IMR-90 (cell line): ENCODE data around the gene THSD7B. TPM values are rescaled to one million over a fixed set of nuclear protein-coding genes. Genes with fewer than 3 reads are reported as not detected.

Source experiments
- ATAC-seq: fragments of 200-7000 bp; cut with Tn5 transposase; 2 replicates; pipeline ENCODE4 v1.9.1; 2020; ENCODE audit warnings: low read depth, mild to moderate bottlenecking, moderate library complexity
- BruUV-seq: library from RNA; stranded (reverse); fragments of 400-500 nt; replicated peaks from 2 replicates; lab custom pipeline; 2021; lab: Mats Ljungman, UMichigan
- CTCF ChIA-PET: fragments of 300-600 bp; formaldehyde crosslinking; extraction: SDS; loops from one replicate; lab custom pipeline; 2021; ENCODE audit warnings: antibody characterized with exemption; lab: Yijun Ruan, JAX
- POLR2A ChIA-PET: fragments of 300-600 bp; sonication (Branson Sonifier 250); formaldehyde crosslinking; loops from one replicate; lab custom pipeline; 2022; ENCODE audit warnings: antibody characterized with exemption; ENCODE audit not compliant: unreplicated experiment; lab: Charles Lee
- DNase-seq: peaks from one replicate; pipeline ENCODE4 v3.0.0; 2013
- H2AFZ ChIP-seq: replicated peaks from 2 replicates; pipeline ENCODE3; 2013; ENCODE audit warnings: low read length, mild to moderate bottlenecking; ENCODE audit not compliant: poor library complexity
- H2AK5ac ChIP-seq: 2 replicates; pipeline ENCODE4 v1.6.1; 2013; ENCODE audit warnings: low read depth, low read length, inconsistent platforms
- H2AK9ac ChIP-seq: replicated peaks from 2 replicates; pipeline ENCODE3; 2013; ENCODE audit warnings: mild to moderate bottlenecking, low read depth, low read length, moderate library complexity; ENCODE audit not compliant: poor library complexity
- H2BK120ac ChIP-seq: 2 replicates; pipeline ENCODE4 v1.6.1; 2013; ENCODE audit warnings: low read depth, low read length, inconsistent platforms
- H2BK15ac ChIP-seq: 3 replicates; pipeline ENCODE4 v1.6.1; 2013; ENCODE audit warnings: low read depth, low read length, inconsistent platforms
- H2BK20ac ChIP-seq: 2 replicates; pipeline ENCODE4 v1.6.1; 2013; ENCODE audit warnings: low read depth, mild to moderate bottlenecking, inconsistent platforms, low read length, moderate library complexity
- H2BK5ac ChIP-seq: 2 replicates; pipeline ENCODE4 v1.6.1; 2013; ENCODE audit warnings: mild to moderate bottlenecking, low read depth, low read length, inconsistent platforms; ENCODE audit not compliant: poor library complexity, severe bottlenecking
- H3K14ac ChIP-seq: replicated peaks from 2 replicates; pipeline ENCODE4 v1.6.1; 2013; ENCODE audit warnings: low read depth, low read length, inconsistent platforms
- H3K18ac ChIP-seq: 2 replicates; pipeline ENCODE4 v1.6.1; 2013; ENCODE audit warnings: low read depth, low read length, control low read depth
- H3K23ac ChIP-seq: 2 replicates; pipeline ENCODE4 v1.6.1; 2013; ENCODE audit warnings: low read depth, low read length, inconsistent platforms
- H3K27ac ChIP-seq: 2 replicates; pipeline ENCODE4 v1.5.1; 2013; ENCODE audit warnings: mild to moderate bottlenecking, control low read depth, low read length; ENCODE audit not compliant: insufficient read depth
- H3K27me3 ChIP-seq: 2 replicates; pipeline ENCODE4 v1.6.1; 2013; ENCODE audit warnings: low read length; ENCODE audit not compliant: control insufficient read depth, insufficient read depth
- H3K36me3 ChIP-seq: 2 replicates; pipeline ENCODE4 v1.6.1; 2013; ENCODE audit warnings: low read length, mixed read lengths; ENCODE audit not compliant: control insufficient read depth, insufficient read depth
- H3K4ac ChIP-seq: 2 replicates; pipeline ENCODE4 v1.6.1; 2013; ENCODE audit warnings: low read depth, low read length, inconsistent platforms
- H3K4me1 ChIP-seq: 2 replicates; pipeline ENCODE4 v1.6.1; 2013; ENCODE audit warnings: low read length, mixed read lengths; ENCODE audit not compliant: control insufficient read depth, insufficient read depth
- H3K4me2 ChIP-seq: 2 replicates; pipeline ENCODE4 v1.6.1; 2013; ENCODE audit warnings: low read depth, mild to moderate bottlenecking, control low read depth, low read length, moderate library complexity
- H3K4me3 ChIP-seq: 2 replicates; pipeline ENCODE4 v1.5.1; 2013; ENCODE audit warnings: low read depth, mild to moderate bottlenecking, control low read depth, low read length, moderate library complexity; ENCODE audit not compliant: insufficient read depth
- H3K56ac ChIP-seq: 2 replicates; pipeline ENCODE4 v1.6.1; 2013; ENCODE audit warnings: low read length, inconsistent platforms; ENCODE audit not compliant: insufficient read depth; ENCODE audit errors: extremely low read depth
- H3K79me1 ChIP-seq, 2 experiments: 2 replicates each; pipeline ENCODE4 v1.6.1; 2013; ENCODE audit warnings: low read length in 2 of 2, inconsistent platforms in 1 of 2, low read depth in 1 of 2
- H3K9ac ChIP-seq: 2 replicates; pipeline ENCODE4 v1.6.1; 2013; ENCODE audit warnings: low read depth, low read length, control low read depth
- H3K9me1 ChIP-seq: 2 replicates; pipeline ENCODE4 v1.6.1; 2013; ENCODE audit warnings: low read length, inconsistent platforms; ENCODE audit not compliant: insufficient read depth
- H3K9me3 ChIP-seq: 2 replicates; pipeline ENCODE4 v1.6.1; 2013; ENCODE audit warnings: low read length; ENCODE audit not compliant: control insufficient read depth, insufficient read depth
- H4K20me1 ChIP-seq: 2 replicates; pipeline ENCODE4 v1.6.1; 2013; ENCODE audit warnings: low read length, inconsistent platforms; ENCODE audit not compliant: insufficient read depth
- H4K5ac ChIP-seq: 2 replicates; pipeline ENCODE4 v1.6.1; 2013; ENCODE audit warnings: mild to moderate bottlenecking, low read depth, low read length, control low read depth
- H4K8ac ChIP-seq, 2 experiments: 2 replicates each; pipeline ENCODE4 v1.6.1; 2013; ENCODE audit warnings: low read depth in 2 of 2, low read length in 2 of 2, control low read depth in 1 of 2, inconsistent platforms in 1 of 2
- H4K91ac ChIP-seq: 2 replicates; pipeline ENCODE4 v1.6.1; 2013; ENCODE audit warnings: low read depth, low read length, inconsistent platforms; ENCODE audit not compliant: insufficient read depth
- BHLHE40 ChIP-seq: fragments of 150-350 bp; IDR thresholded peaks from 2 replicates; pipeline ENCODE4 v1.6.1; 2016; ENCODE audit warnings: mild to moderate bottlenecking, low read depth, low read length
- CEBPB ChIP-seq: IDR thresholded peaks from 2 replicates; pipeline ENCODE4 v1.6.1; 2012; ENCODE audit warnings: low read depth, low read length, improper control_type of control experiment
- CHD1 ChIP-seq: IDR thresholded peaks from 2 replicates; pipeline ENCODE4 v1.6.1; 2012; ENCODE audit warnings: low read depth, low read length, improper control_type of control experiment
- FOS ChIP-seq: fragments of 150-350 bp; IDR thresholded peaks from 2 replicates; pipeline ENCODE4 v1.6.1; 2016; ENCODE audit warnings: low read depth, low read length
- MAFK ChIP-seq: IDR thresholded peaks from 2 replicates; pipeline ENCODE4 v1.6.1; 2012; ENCODE audit warnings: low read depth, low read length, improper control_type of control experiment
- MAZ ChIP-seq: IDR thresholded peaks from 2 replicates; pipeline ENCODE4 v1.6.1; 2012; ENCODE audit warnings: low read depth, mild to moderate bottlenecking, low read length, improper control_type of control experiment, moderate library complexity, borderline replicate concordance
- MXI1 ChIP-seq: IDR thresholded peaks from 2 replicates; pipeline ENCODE4 v1.6.1; 2012; ENCODE audit warnings: low read depth, mild to moderate bottlenecking, low read length, moderate library complexity, borderline replicate concordance
- NFE2L2 ChIP-seq: fragments of 150-350 bp; IDR thresholded peaks from 2 replicates; pipeline ENCODE4 v1.6.1; 2016; ENCODE audit warnings: low read depth, mild to moderate bottlenecking, low read length
- POLR2A ChIP-seq: IDR thresholded peaks from 2 replicates; pipeline ENCODE4 v1.6.1; 2012; ENCODE audit warnings: mild to moderate bottlenecking, low read depth, low read length
- RAD21 ChIP-seq: IDR thresholded peaks from 2 replicates; pipeline ENCODE4 v1.6.1; 2012; ENCODE audit warnings: low read length, improper control_type of control experiment
- RCOR1 ChIP-seq: IDR thresholded peaks from 2 replicates; pipeline ENCODE4 v1.6.1; 2012; ENCODE audit warnings: mild to moderate bottlenecking, low read length, improper control_type of control experiment; ENCODE audit not compliant: insufficient replicate concordance
- RFX5 ChIP-seq: IDR thresholded peaks from 2 replicates; pipeline ENCODE4 v1.8.0; 2012; ENCODE audit warnings: low read depth, mild to moderate bottlenecking, low read length, moderate library complexity
- SMC3 ChIP-seq: fragments of 150-350 bp; IDR thresholded peaks from 2 replicates; pipeline ENCODE4 v1.6.1; 2016; ENCODE audit warnings: low read depth, mild to moderate bottlenecking, antibody characterized with exemption, low read length, moderate library complexity
- USF2 ChIP-seq: fragments of 150-350 bp; IDR thresholded peaks from 2 replicates; pipeline ENCODE4 v1.6.1; 2017; ENCODE audit warnings: mild to moderate bottlenecking, antibody characterized with exemption, low read length, low read depth
- WGBS, 2 experiments: methylation state at CpG; one replicate each; pipeline versions ENCODE4 v1.1.5 to v1.1.7; 2013; ENCODE audit warnings: missing lambda C conversion rate in 2 of 2; ENCODE audit not compliant: insufficient read length in 1 of 2; ENCODE audit errors: extremely low coverage in 2 of 2; 5-methylcytosine and 5-hydroxymethylcytosine counted together
- dilution Hi-C: fragments of 300-500 bp; cut with HindIII; formaldehyde crosslinking; loops from one replicate; pipeline ENCODE4 v1.14.3; 2018; ENCODE audit warnings: low sequenced_read_pairs; ENCODE audit not compliant: unreplicated experiment
- in situ Hi-C: fragments of 300-500 bp; cut with MboI; formaldehyde crosslinking; loops from 3 replicates; pipeline ENCODE4 v1.14.3; 2019; ENCODE audit warnings: low sequenced_read_pairs, inconsistent platforms, mixed read lengths
- intact Hi-C: fragments of 100-400 bp; cut with micrococcal nuclease; formaldehyde crosslinking; loops from 2 replicates; pipeline ENCODE4 v1.10.0; 2022
- polyA plus RNA-seq, 3 experiments: library from polyadenylated mRNA; depleted of rRNA; stranded (reverse); fragments of >200 nt; gene quantifications; 2 replicates each; pipeline ENCODE4 v1.2.3, GENCODE V29; 2012; ENCODE audit warnings: low replicate concordance in 1 of 3
- total RNA-seq: library from RNA; depleted of rRNA; stranded (reverse); fragments of >200 nt; gene quantifications from 2 replicates; pipeline ENCODE4 v1.2.3, GENCODE V29; 2012
- TF ChIP-seq, protein P1 (sequence below): fragments of 150-350 bp; IDR thresholded peaks from 2 replicates; pipeline ENCODE4 v1.6.1; 2016; ENCODE audit warnings: low read depth, mild to moderate bottlenecking, low read length, moderate library complexity, borderline replicate concordance
- TF ChIP-seq, protein P2 (sequence below): conservative IDR thresholded peaks from 2 replicates; pipeline ENCODE4 v1.5.1; 2012; ENCODE audit warnings: mild to moderate bottlenecking, low read depth, low read length, improper control_type of control experiment

THSD7B gene
- total and polyA plus RNA-seq, 2 of the 4 experiments (the other 2 are of a cell fraction) = not detected

- H3K9me3 ChIP-seq = peaks cover 6% of the 10 kb centered on the region; the same call in 1 of the 2 replicates
- H3K27ac ChIP-seq = no peak overlapping the region
- DNase-seq (no peak), ATAC-seq (no peak)
- H3K9me1 ChIP-seq = no peaks in the 10 kb centered on the region
- no peaks in the 10 kb centered on the region for H3K79me1 ChIP-seq
- no peak overlapping the region for H2AK9ac ChIP-seq
- no peak overlapping the region for H4K8ac ChIP-seq
- ChIA-PET POLR2A (no interaction called here), CTCF (interaction anchor here (0.6 kb wide), 1 partner anchor 99 kb away, joined by 3 read pairs; no protein-coding TSS in a partner anchor)
- no peak overlapping the region for H3K18ac ChIP-seq
- H3K4me3 ChIP-seq = no peak overlapping the region
- WGBS, 2 experiments = 0% methylated on average over 1 of the region's 3 CpGs; no CpG with 5 or more reads in 1 of the 2 experiments
- H4K20me1 ChIP-seq = no peaks in the 10 kb centered on the region
- no peak overlapping the region for H2BK15ac ChIP-seq
- dilution Hi-C loops = no loop called here
- no peak overlapping the region for H3K14ac ChIP-seq
- no peaks in the 10 kb centered on the region for H3K36me3 ChIP-seq
- no peak overlapping the region for H3K9ac ChIP-seq
- no peak overlapping the region for H3K4ac ChIP-seq
- no peak overlapping the region for H3K23ac ChIP-seq
- H2BK20ac ChIP-seq = no peak overlapping the region
- H2AFZ ChIP-seq = no peak overlapping the region
- no peaks in the 10 kb centered on the region for H3K4me1 ChIP-seq
- in situ Hi-C loops = no loop called here
- intact Hi-C loops = no loop called here
- no peak overlapping the region for H3K4me2 ChIP-seq
- no peak overlapping the region for H4K91ac ChIP-seq
- TF ChIP-seq, protein P1, sequence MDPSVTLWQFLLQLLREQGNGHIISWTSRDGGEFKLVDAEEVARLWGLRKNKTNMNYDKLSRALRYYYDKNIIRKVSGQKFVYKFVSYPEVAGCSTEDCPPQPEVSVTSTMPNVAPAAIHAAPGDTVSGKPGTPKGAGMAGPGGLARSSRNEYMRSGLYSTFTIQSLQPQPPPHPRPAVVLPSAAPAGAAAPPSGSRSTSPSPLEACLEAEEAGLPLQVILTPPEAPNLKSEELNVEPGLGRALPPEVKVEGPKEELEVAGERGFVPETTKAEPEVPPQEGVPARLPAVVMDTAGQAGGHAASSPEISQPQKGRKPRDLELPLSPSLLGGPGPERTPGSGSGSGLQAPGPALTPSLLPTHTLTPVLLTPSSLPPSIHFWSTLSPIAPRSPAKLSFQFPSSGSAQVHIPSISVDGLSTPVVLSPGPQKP = no peak
- TF ChIP-seq USF2 (no peak), CHD1 (no peak), NFE2L2 (no peak), FOS (no peak), RAD21 (no peak), RCOR1 (no peak), RFX5 (no peak), SMC3 (no peak), BHLHE40 (no peak), MAZ (no peak), CEBPB (no peak), POLR2A (no peak), MAFK (no peak), MXI1 (no peak)
- TF ChIP-seq, protein P2, sequence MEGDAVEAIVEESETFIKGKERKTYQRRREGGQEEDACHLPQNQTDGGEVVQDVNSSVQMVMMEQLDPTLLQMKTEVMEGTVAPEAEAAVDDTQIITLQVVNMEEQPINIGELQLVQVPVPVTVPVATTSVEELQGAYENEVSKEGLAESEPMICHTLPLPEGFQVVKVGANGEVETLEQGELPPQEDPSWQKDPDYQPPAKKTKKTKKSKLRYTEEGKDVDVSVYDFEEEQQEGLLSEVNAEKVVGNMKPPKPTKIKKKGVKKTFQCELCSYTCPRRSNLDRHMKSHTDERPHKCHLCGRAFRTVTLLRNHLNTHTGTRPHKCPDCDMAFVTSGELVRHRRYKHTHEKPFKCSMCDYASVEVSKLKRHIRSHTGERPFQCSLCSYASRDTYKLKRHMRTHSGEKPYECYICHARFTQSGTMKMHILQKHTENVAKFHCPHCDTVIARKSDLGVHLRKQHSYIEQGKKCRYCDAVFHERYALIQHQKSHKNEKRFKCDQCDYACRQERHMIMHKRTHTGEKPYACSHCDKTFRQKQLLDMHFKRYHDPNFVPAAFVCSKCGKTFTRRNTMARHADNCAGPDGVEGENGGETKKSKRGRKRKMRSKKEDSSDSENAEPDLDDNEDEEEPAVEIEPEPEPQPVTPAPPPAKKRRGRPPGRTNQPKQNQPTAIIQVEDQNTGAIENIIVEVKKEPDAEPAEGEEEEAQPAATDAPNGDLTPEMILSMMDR = no peak
- no peak overlapping the region for H3K56ac ChIP-seq
- H3K27me3 ChIP-seq = no peaks in the 10 kb centered on the region
- no TSS peak for BruUV-seq
- H2BK120ac ChIP-seq = no peak overlapping the region
- H2AK5ac ChIP-seq = no peak overlapping the region
- H2BK5ac ChIP-seq = no peak overlapping the region
- H4K5ac ChIP-seq = no peak overlapping the region
These were observed 167.4 kb downstream of the THSD7B start for GRCh38 chr2:136932700-136933099.
